Body of pancreas (tissue), 4 donors: ENCODE data around the gene BLVRA.

Experiments
- CTCF ChIP-seq, 7 experiments: fragments of 450-650 bp in 4 of 7; fragments of 200-600 bp in 3 of 7; sonication (generic) in 3 of 7; IDR thresholded peaks; one replicate each; pipeline ENCODE4 v1.5.1; 2016 to 2019; ENCODE audit warnings: antibody characterized with exemption in 7 of 7
- POLR2A ChIP-seq, 3 donors: fragments of 450-650 bp; IDR thresholded peaks; one replicate each; pipeline ENCODE4 v1.6.1; 2016; ENCODE audit warnings: antibody characterized with exemption in 3 of 3, mild to moderate bottlenecking in 2 of 3

DNA sequence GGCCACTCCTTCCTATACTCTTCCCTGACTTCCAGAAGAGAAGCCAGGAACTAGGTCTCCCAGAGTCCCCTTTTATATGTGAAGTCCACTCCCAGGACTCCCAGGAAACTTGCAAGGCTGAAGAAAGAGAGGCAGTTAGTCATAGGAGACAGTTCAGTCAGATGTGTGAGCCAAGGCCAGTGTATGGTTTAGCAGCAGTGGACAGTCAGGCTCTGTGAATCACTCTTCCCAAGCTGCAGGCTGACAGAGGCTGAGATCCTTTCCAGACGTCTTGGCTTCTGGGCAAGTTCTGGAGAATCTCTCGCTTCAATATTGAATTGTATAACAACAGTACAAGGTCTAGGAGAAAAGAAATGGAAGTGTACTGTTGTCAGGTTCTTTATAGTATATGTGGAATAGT is 26.9 kb downstream of the BLVRA start:
- TF ChIP-seq CTCF (IDR thresholded peaks at IDR 0.05) = no peak
- no peak for TF ChIP-seq POLR2A (IDR thresholded peaks at IDR 0.05)
